GOT3 (cell line): ENCODE data around the gene VEPH1.

ENCODE experiments used
- DNase-seq: peaks from one replicate; lab custom pipeline; 2025; ENCODE audit warnings: mixed read lengths; lab: John Stamatoyannopoulos, UW

VEPH1 gene

DNA sequence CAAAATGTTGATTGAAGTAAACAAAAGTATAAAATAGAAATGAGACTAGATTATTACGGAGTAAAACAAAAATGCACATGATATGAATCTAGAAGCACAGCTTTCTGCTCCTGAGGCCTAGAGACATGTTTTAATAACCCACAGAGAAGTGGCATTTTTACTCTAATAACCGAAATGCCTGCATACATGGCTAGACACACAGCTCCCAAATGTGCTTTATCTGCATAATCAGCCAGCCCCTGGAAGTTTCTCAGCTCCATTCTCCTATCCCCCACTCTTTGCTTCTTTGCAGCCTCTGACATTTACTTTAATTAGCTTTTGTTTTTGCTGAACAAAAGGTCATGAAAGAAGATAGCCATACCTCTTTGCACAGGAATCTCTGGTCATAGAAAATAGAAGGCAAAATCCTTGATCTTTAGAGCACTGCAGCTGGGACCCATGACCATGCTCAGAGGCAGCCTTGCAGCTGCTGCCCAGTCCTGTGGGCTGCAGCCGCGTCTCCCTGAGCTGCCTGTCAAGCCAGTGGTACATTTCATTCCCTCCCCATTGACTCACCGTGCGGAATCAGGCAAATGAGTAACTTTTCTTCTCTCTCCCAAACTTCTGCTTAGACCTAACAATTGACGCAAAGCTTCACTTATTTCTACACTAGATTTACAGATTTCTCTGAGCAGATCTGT, at the start of gene VEPH1:
TSS of gene VEPH1 (minus strand) at position 501 of the 680 bp plus-strand sequence. CDS start 8,067 bp downstream, outside the sequence.
- no peak for DNase-seq

GRCh38 chr3:157551961-157552360, 48.7 kb upstream of the VEPH1 start:
- no peak for DNase-seq

GRCh38 chr3:157549498-157549897, 46.3 kb upstream of the VEPH1 start:
- no peak for DNase-seq

- DNase-seq, result no peak
Observed at GRCh38 chr3:157544501-157545130, 41.4 kb upstream of the VEPH1 start.

DNA sequence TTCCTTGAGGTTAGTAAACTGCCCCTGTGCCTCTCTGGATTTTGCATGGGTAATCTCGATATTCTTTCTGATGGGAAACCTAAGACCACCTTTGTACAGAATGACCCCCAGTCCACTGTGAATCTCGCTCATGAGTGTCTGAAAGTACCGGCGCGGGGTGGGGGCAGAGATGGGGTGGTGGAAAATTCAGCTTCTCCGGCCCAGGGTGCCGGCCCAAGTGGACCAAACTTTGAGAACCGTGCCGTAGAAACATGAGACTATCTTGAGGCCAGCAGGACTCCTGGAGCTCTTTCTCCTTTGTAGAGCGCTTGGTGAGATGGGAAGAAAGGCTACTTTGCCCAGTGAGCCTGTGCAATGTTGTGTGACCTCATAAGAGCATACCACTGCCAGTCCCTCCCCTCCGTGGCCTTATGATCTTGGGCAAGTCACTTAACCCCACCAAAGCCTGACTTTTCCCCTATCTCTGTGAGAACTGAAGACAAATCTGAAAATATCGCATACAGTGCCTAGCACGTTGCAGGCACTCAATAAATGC, 40.4 kb upstream of the VEPH1 start:
- no peak for DNase-seq

GRCh38 chr3:157542711-157543500, 39.7 kb upstream of the VEPH1 start:
- no peak for DNase-seq

DNA sequence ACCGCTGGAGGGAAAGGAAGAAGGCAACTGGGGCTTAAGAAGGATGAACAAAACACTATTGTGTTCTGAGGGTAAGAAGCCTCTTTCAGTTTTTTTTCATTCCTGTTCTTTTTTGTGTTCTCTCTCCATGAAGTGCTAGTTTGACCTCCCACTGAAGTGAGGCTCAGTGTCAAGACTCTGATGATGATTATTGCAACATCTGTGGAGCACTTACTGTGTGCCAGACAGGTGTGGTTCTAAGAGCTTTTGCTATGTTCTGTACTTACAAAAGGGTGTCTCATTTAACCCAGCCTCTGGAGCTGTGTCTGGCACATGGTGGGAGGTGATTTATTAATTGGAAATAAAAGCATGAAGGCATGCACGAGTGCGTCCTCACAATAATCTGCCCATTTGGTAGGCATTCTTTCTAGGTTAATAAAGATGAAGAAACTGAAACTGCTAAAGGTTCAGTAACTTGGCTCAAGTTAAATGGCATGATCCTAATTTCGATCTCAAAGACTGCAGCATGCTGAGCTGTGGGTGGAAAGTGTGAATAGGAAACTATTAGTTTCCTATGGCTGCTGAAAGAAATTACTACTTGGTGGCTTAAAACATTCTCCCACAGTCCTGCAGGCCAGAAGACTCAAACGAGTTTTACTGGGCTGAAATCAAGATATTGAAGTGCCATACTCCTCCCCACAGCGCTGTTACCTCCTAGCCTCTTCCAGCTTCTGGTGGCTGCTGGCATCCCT, 38.5 kb upstream of the VEPH1 start:
- no peak for DNase-seq

- no peak for DNase-seq
Observed at GRCh38 chr3:157540656-157541055, 37.4 kb upstream of the VEPH1 start.

DNA sequence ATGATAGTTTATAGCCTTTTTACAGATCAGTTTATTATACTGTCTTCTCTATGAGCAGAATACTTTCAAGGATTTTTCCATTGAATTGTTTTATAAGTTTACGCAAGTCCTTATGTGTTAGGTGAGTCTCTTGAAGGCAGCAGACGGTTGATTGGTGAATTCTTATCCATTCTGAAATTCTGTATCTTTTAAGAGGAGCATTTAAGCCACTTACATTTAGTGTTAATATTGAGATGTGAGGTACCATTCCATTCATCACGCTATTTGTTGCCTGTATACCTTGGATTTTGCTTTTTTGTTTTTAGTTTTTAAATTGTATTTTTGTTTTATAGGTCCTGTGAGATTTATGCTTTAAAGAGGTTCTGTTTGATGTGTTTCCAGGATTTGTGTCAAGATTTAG, 32.5 kb upstream of the VEPH1 start:
- no peak for DNase-seq

DNA sequence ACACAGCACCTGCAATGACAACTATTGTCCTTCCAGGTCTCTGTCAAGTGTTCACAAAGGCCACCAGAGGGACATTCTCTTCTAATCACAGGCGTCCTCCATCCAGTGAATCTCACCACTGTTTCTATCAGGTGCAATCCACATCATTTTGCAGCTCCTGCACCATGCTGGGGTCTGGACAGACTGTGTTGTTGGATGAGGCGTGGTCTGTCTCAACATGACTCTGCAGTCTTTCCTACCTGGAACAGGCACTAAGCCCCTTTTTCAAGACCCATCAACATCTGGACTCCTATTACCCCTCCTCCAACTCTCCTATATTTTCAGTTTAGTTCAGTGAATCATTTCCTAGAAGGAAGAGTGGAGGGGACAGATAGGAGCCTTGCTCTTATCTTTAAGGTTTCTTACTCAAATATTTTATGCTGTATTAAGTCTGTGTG, 31.5 kb upstream of the VEPH1 start:
- DNase-seq, result no peak

DNA sequence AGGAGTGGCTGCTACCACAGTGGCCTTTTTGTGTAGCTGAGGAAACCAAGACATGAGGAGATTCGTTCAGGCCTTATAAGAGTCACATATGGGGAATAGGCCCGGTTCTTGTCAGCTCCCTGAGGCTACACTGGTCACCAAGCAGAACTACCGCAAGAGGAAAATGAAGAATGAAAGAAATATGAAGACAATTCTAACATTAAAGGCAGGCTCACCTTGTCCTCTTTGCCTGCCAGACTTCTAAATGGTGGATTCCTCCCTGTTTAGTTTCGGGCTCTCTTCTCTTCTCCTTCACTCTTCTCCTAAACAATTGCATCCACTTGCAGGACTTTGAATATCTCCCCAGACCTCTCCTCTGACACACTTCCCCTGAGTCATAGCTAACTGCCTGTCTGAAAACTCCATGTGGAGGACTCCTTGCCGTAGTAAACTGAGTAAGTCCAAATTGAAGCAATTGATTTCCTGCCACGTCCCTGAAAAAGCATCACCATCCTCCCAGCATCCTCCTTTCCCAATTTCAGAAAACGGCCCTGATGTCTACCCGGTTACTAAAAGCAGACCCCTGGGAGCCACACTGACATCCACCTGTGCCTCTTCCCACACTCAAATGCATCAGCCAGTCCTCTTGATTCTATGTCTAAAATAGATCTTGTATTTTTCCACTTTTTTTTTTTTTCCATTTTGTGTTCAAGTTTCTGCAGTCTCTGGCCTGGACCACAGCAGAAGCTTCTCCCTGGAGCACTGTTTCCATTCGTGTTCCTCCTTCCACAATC, 30.3 kb upstream of the VEPH1 start:
- no peak for DNase-seq

DNA sequence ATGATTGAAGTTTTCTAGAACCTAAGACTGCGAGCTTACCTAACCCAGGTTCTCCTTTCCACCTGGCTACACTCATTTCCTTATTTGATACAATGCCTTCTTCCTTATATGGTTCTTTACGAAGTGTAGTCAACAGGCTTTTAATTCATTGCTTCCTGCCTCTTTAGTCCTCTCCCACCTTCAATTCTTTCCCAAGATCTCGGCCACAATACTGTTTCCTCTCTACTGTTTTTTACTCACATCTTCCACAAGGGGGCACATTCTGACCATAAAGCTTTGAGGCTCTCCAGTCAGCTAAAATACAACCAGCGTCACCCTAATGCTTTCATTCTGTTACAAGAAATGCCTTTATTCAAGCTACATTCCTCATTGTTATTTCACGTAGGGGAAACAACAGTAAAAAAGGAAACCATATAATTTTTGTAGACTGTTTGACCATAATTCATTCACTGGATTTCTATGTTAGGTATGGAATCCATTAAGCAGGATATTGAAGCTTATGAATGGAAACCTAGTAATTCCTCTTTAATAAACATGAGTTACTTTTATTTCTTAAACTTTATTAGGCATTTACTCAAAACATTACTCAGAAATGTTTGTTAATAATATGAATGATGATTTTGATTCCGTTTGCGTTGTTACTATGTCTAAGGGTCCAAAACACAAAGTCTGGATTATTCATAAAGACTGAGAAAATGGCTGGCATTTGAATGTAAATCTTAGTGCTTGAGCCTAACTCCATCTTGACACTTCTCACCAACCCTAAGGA, 29.5 kb upstream of the VEPH1 start:
- no peak for DNase-seq

DNA sequence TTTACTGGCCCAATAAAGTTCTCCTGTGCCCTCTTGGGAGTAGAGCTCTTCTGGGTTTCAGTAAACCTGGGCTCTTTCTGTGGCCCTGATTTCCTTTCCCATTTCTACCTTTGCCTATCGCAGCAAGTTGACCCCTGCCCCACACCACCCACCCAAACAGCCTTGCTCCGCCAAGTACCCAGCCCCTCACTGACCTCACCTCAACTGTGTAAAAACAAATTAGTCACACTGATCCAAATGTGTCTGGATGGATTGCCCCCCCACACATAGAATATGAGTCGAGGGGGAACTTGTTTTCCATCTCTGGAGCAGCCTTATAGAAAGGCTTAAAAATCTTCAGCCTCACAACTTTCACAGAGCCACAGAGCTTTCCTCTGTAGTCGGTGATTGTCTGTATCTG, 28.6 kb upstream of the VEPH1 start:
- no peak for DNase-seq

GRCh38 chr3:157531301-157531660, 28.1 kb upstream of the VEPH1 start:
- no peak for DNase-seq

DNA sequence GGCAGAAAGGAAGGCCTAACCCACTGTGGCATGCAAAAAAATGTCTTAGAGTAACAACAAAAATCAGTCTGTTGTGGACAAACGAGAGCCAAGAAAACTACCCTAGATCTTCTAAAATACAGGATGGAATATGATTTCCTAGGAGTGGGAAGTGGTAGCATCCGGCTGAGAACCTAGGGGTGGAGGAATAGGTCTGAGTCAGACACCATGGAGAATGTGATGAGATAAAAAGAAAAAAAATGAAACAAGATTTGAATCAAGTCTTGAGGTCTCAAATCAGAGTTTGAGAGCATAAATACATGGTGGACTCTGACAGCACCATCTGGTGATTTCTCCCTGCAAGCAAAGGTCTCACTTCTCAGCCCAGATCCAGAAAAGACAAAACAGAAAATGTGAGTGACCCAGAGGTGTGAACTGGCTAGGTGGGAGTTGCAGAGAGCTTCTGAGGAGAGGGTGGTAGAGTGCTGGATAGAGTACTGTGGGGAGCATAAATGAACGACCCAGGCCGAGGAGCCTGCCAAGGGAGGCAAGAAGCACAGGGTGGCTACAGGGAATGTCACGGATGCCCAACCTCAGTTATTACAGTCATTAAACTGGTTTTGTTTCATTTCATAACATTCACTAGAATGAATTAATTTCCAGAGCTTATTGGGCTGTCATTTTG, 27.6 kb upstream of the VEPH1 start:
- DNase-seq, result no peak

DNA sequence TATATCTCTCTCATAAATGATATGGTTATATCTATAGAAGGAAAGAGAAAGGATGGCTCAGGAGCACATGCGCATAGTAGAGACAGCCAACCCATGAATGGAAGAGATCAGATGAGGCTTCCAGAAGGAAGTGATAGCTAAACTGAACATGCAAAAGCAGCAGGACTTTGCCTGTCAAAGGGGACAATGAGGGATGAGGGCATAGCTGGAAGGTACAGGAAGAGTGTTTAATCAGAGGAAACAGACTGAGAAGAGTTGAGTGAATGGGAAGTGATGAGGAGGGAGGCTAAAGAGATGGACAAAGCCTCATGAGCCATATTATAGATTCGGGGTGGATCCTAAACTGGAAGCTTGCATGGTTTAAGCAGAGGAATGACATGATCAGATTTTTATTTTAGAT, 26.5 kb upstream of the VEPH1 start:
- DNase-seq, result no peak

GRCh38 chr3:157529085-157529484, 25.9 kb upstream of the VEPH1 start:
- DNase-seq, result no peak

- DNase-seq, result no peak
Observed at GRCh38 chr3:157527131-157527881, 24.1 kb upstream of the VEPH1 start.

DNA sequence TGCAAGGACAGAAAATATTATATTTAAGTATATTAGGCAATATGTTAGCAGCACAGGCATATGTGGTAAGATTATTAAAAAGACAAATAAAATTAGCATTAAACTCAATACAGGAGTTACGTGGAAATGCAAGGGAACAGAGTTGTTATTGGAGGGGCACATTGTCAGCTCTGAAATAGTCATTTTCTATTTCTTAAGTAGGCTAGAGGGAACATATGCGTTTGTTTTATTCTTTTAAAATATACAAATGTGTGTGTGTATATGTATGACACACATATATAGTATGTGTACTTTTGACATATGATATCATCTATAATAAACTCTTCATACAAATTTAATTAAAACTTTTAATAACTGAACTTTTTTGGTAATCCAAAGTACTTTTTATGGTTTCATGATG, 22.8 kb upstream of the VEPH1 start:
- no peak for DNase-seq
